Fibroblast of skin of left biceps (primary cell): ENCODE results near the gene NLRC5.
"Not testable (repeated sequence)": the region's sequence is repeated elsewhere in the genome, so short reads cannot be mapped to it uniquely, and the experiment has no call there.

ENCODE experiments used
- DNase-seq, 2 experiments: peaks; one replicate each; pipeline ENCODE4 v3.0.0-alpha.2; 2013; ENCODE audit warnings: low read depth in 2 of 2

NLRC5 gene

GRCh38 chr16:57098188-57098841 lies 109.0 kb downstream of the NLRC5 start:
- DNase-seq, result no peak

- peak in 1 of 2 experiments; percentile 8 for DNase-seq
Observed at GRCh38 chr16:57099965-57100364, 110.6 kb downstream of the NLRC5 start.

- DNase-seq, result no peak
Observed at GRCh38 chr16:57100445-57100844, 111.1 kb downstream of the NLRC5 start.

GRCh38 chr16:57102888-57103851 lies 113.8 kb downstream of the NLRC5 start:
- DNase-seq, result no peak

GRCh38 chr16:57104706-57105105 lies 115.3 kb downstream of the NLRC5 start:
- DNase-seq, result no peak

GRCh38 chr16:57105184-57105583 lies 115.8 kb downstream of the NLRC5 start:
- no peak for DNase-seq

- DNase-seq, result no peak
Observed at GRCh38 chr16:57106767-57107166, 117.4 kb downstream of the NLRC5 start.

- DNase-seq, result no peak
Observed at GRCh38 chr16:57107321-57107922, 118.1 kb downstream of the NLRC5 start.

GRCh38 chr16:57108432-57108831 lies 119.1 kb downstream of the NLRC5 start:
- DNase-seq, result no peak

- not testable (repeated sequence) for DNase-seq
Observed at GRCh38 chr16:57109259-57110105, 120.1 kb downstream of the NLRC5 start.

GRCh38 chr16:57110937-57111336 lies 121.6 kb downstream of the NLRC5 start:
- DNase-seq, result no peak

GRCh38 chr16:57111420-57111819 lies 122.1 kb downstream of the NLRC5 start:
- no peak for DNase-seq

GRCh38 chr16:57112403-57113041 lies 123.2 kb downstream of the NLRC5 start:
- DNase-seq, result no peak

GRCh38 chr16:57113042-57113453 lies 123.7 kb downstream of the NLRC5 start:
- DNase-seq, result no peak

GRCh38 chr16:57113664-57114063 lies 124.3 kb downstream of the NLRC5 start:
- no peak for DNase-seq

GRCh38 chr16:57115168-57115513 lies 125.8 kb downstream of the NLRC5 start:
- no peak for DNase-seq

- DNase-seq, result no peak
Observed at GRCh38 chr16:57115514-57116182, 126.3 kb downstream of the NLRC5 start.

- DNase-seq, result no peak
Observed at GRCh38 chr16:57118461-57119084, 129.2 kb downstream of the NLRC5 start.

GRCh38 chr16:57123216-57123973 lies 134.0 kb downstream of the NLRC5 start:
- no peak for DNase-seq
